HG02840 (cell line): ENCODE data around the gene GNA12.
A peak's percentile ranks its signal among the peaks of the same experiment; 100 is the strongest.
"Not testable (repeated sequence)": the region's sequence is repeated elsewhere in the genome, so short reads cannot be mapped to it uniquely, and the experiment has no call there.

ENCODE experiments used
- ATAC-seq: cut with Tn5 transposase; IDR thresholded peaks from one replicate; pipeline ENCODE4 v1.9.1; 2021; ENCODE audit warnings: mild to moderate bottlenecking, moderate library complexity, moderate number of reproducible peaks; ENCODE audit not compliant: unreplicated experiment, low FRiP score

The GNA12 gene

GRCh38 chr7:2758673-2759616 lies 85.2 kb downstream of the GNA12 start:
- ATAC-seq: no peak

GRCh38 chr7:2757904-2758672 lies 86.0 kb downstream of the GNA12 start:
- peak; percentile 62 for ATAC-seq

- no peak for ATAC-seq
These were observed 86.7 kb downstream of the GNA12 start for GRCh38 chr7:2757361-2757903.

GRCh38 chr7:2755531-2755930 lies 88.6 kb downstream of the GNA12 start:
- no peak for ATAC-seq

- ATAC-seq: no peak
These were observed 89.2 kb downstream of the GNA12 start for GRCh38 chr7:2754912-2755311.

GRCh38 chr7:2754086-2754485 lies 90.0 kb downstream of the GNA12 start:
- ATAC-seq: no peak

GRCh38 chr7:2753148-2753547 lies 91.0 kb downstream of the GNA12 start:
- ATAC-seq: no peak

- no peak for ATAC-seq
These were observed 93.0 kb downstream of the GNA12 start for GRCh38 chr7:2751086-2751485.

GRCh38 chr7:2750004-2750407 lies 94.1 kb downstream of the GNA12 start:
- no peak for ATAC-seq

GRCh38 chr7:2748684-2749083 lies 95.4 kb downstream of the GNA12 start:
- not testable (repeated sequence) for ATAC-seq

GRCh38 chr7:2743523-2744185 lies 100.5 kb downstream of the GNA12 start:
- ATAC-seq: not testable (repeated sequence)

- no peak for ATAC-seq
These were observed 105.2 kb downstream of the GNA12 start for GRCh38 chr7:2738766-2739549.

GRCh38 chr7:2737771-2738540 lies 106.2 kb downstream of the GNA12 start:
- ATAC-seq: no peak

- ATAC-seq: not testable (repeated sequence)
These were observed 106.9 kb downstream of the GNA12 start for GRCh38 chr7:2737005-2737743.

- no peak for ATAC-seq
These were observed 107.6 kb downstream of the GNA12 start for GRCh38 chr7:2736411-2736914.

GRCh38 chr7:2735744-2736143 lies 108.4 kb downstream of the GNA12 start:
- no peak for ATAC-seq

GRCh38 chr7:2734751-2735571 lies 109.1 kb downstream of the GNA12 start:
- no peak for ATAC-seq
